Tibial nerve (tissue), 4 donors: Measurements from ENCODE around the gene TDG.

Source experiments
- CTCF ChIP-seq, 5 experiments: fragments of 200-600 bp in 3 of 5; fragments of 450-650 bp in 2 of 5; sonication (generic) in 3 of 5; IDR thresholded peaks; one replicate each; pipeline ENCODE4 v1.5.1; 2016 to 2019; ENCODE audit warnings: antibody characterized with exemption in 5 of 5, mild to moderate bottlenecking in 3 of 5, moderate library complexity in 2 of 5
- EP300 ChIP-seq, 2 donors: sonication (generic); formaldehyde crosslinking; IDR thresholded peaks; one replicate each; pipeline ENCODE4 v1.6.1; 2017; ENCODE audit warnings: antibody characterized with exemption in 2 of 2, mild to moderate bottlenecking in 1 of 2
- POLR2A ChIP-seq, 2 donors: fragments of 450-650 bp; IDR thresholded peaks; one replicate each; pipeline ENCODE4 v1.6.1; 2017; ENCODE audit warnings: antibody characterized with exemption in 2 of 2, mild to moderate bottlenecking in 2 of 2, moderate library complexity in 2 of 2

DNA sequence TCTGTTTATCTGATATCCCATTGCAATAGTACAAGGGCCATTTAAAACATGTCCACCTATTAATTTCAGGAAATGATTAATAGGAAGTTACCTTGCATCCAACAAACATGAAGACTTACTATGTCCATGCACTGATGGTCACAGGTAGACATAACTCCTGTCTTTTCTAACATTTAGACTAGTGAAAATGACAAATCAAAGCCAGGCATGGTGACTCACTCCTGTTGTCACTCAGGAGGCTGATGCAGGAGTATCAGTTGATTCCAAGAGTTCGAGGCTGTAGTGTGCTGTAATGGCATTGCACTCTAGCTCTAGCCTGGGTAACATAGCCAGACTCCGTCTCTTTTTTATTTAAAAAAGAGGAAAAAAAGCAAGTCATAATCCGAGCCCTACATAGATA, 20.7 kb upstream of the TDG start:
- no peak for TF ChIP-seq CTCF (IDR thresholded peaks at IDR 0.05)
- TF ChIP-seq POLR2A (IDR thresholded peaks at IDR 0.05): no peak
- no peak for TF ChIP-seq EP300 (IDR thresholded peaks at IDR 0.05)
